NCI-H2029 (cell line): ENCODE data around the gene LHFPL6.

ENCODE experiments used
- DNase-seq: peaks from one replicate; lab custom pipeline; 2025; lab: John Stamatoyannopoulos, UW

LHFPL6 gene

DNA sequence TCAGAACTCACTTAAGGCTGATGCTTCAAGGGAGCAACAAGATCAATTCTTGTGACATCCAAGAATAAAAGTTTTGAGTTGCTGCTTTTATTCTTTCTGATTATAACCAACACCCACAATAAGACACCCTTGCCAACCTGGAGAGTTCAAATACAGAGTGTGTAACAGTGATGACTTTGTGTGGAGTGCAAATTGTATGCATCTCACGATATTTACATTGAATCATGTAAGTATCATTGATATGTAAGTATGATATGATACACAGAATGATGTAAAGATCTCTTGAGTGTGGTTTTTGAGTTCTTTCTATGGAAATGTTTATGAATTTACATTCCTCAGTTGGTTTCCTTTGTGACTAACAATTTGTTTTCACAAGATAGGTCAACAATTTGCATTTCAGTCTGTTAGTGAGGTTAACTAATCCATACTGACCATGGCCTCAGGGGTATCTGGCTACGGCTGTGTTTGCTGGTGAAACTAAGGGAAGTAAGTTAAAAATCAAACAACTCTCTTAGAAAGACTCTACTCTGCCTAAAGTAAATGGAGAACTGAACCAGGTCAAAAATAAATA, 12.4 kb downstream of the LHFPL6 start:
- no peak for DNase-seq

- no peak for DNase-seq
These were observed 14.6 kb downstream of the LHFPL6 start for GRCh38 chr13:39588384-39588783.

GRCh38 chr13:39587939-39588338, 15.1 kb downstream of the LHFPL6 start:
- DNase-seq = no peak

DNA sequence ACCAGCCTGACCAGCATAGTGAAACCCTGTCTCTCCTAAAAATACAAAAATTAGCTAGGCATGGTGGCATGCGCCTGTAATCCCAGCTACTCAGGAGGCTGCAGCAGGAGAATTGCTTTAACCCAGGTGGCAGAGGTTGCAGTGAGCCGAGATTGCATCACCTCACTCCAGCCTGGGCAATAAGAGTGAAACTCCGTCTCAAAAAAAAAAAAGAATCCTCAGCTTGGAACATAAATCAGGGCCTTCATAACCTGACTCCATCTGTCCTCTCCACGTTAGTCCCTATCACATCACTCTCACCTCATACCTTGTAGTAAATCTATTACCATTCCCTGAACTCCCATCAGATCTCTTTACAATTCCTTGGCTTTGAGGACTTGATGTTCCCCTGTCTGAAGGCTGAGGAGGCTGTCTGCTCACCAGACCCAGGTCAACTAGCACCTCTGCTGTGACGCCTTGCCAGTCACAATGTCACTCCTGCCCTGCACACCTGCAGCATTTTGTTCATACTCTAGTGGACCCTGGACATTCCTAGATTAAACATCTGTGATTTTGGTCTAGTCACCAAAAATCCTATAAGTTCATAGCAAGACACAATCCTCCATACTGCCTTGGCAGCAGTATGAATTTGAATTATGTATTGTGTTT, 15.9 kb downstream of the LHFPL6 start:
- no peak for DNase-seq

DNA sequence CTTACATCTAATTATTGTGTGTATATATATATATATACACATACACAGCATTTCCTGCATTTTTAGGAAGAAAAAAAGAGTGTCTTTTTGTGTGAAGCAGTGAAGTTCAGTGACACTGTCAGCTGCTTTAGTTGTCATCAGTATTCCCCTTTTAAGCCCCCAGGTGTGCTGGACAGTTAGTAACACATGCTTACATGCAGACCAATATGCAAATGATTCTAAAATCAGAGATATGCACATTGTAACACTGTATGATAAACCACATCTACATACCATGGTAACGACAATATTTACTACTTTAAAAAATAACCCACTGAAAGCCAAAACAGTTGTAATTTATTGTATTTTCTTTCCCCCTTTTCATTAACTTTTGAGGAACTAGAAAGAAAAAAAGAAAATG, 16.8 kb downstream of the LHFPL6 start:
- DNase-seq = no peak

GRCh38 chr13:39585219-39585618, 17.8 kb downstream of the LHFPL6 start:
- DNase-seq = no peak

GRCh38 chr13:39580881-39581575, 22.0 kb downstream of the LHFPL6 start:
- no peak for DNase-seq

GRCh38 chr13:39578821-39579291, 24.1 kb downstream of the LHFPL6 start:
- DNase-seq = no peak

DNA sequence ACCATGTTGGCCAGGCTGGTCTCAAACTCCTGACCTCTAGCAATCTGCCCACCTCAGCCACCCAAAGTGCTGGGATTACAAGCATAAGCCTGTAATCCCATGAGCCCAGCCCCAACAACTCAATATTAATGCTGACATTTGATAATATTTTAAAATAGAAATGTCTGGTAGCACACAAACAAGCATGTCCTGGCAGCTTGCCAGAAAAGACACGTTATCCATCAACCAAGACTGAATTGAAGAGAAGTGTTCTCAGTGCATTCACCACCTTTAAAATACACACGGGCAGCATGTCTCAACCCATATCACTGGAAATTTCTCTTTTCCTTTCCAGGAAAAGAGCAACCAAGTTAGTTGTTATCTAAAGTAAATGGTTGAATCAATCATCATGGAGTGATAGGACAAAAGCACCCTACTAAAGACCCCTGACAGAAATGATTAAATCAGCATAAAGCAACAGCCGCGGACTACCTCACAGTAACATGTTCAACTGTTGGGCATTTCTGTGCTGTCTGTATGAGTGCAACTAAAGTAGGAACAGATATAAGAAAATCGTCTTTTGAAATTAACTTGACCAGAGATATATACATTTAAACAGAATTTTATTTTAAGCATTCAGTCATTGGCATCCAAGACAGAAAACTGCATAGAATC, 25.0 kb downstream of the LHFPL6 start:
- no peak for DNase-seq

DNA sequence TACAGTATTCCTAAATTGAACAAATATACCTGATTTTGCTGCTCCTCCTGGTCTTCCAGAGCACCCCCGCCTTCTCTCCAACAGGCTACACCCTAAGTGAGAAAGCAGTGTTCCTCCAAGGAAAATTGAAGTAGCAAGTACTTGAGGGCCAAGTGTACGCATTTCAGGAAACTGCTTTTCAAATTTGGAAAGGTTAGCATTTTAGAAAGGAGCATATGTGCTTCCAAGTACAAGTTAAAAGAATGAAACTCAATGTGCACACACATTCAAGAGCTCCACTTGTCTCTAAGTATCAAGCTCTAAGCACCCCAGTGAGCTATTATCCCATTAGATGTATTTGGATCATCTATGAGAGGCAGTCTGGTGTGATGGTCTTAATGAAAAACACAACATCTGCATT, 25.8 kb downstream of the LHFPL6 start:
- no peak for DNase-seq

DNA sequence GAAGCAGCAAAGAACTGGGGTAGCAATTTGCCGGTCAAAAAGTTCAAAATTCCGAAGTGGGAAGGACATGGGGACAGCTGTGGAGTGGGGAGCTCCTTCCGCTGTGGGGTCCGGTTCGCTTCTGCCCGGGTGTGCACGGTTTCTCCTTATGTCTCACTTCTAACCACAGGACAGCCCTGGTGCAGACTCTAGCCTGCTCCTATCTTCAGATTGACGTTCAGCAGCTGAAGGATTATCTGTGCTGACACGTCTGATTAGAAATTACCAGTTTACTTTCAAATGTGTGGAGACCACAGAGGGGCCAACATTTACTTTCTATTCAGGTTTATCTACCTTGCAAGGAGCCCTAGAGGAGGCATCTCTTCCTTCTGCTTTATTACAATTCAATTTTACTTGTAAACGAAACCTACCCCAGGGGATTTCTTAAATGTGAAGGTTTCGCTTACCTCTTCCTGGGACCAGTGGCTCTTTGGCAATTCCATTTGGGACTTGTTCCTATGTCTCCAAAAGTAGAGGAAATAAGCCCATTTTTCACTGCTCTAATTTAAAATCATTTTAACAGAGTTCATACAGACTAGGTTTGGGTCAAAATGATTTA, 27.3 kb downstream of the LHFPL6 start:
- no peak for DNase-seq

- DNase-seq = no peak
These were observed 31.4 kb downstream of the LHFPL6 start for GRCh38 chr13:39571502-39572092.

DNA sequence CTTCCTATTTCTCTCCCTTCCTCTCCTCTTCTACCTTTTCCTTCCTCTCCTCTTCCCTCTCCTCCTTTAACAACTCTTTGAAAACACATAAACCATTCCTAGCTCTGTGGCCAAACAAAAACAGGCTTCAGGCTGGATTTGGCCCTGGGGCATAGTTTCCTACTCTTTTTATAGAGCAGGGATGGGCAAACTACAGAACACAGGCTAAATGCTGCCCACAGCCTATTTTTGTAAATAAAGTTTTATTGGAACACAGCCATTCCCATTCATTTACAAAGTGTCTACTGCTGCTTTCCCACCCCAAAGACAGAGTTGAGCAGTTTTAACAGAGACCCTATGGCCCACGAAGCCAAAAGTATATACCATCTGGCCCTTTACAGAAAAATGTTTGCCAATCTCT, 35.4 kb downstream of the LHFPL6 start:
- no peak for DNase-seq

DNA sequence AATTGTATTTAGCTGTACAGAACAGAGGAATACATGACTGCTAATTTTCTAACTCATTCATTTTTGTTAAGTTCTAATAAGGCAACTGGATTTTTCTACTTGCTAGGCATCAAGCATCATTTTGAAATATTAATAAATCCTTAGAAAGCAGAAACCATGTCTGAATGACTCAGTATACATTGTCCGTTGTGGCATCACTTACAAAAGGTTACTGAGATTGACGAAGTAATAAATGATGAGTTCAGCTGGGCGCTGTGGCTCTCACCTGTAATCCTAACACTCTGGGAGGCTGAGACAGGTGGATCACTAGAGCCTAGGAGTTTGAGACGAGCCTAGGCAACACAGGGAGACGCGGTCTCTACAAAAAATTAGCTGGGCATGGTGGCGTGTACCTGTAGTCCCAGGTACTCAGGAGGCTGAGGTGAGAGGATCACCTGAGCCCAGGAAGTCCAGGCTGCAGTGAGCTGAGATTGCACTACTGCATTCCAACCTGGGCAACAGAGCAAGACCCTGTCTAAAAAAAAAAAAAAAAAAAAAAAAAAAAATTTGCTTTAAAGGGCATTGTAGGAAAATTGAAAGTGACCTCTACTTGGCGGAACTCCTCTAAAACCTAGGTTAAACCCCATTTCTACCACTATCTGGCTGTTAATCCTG, 36.6 kb downstream of the LHFPL6 start:
- no peak for DNase-seq

DNA sequence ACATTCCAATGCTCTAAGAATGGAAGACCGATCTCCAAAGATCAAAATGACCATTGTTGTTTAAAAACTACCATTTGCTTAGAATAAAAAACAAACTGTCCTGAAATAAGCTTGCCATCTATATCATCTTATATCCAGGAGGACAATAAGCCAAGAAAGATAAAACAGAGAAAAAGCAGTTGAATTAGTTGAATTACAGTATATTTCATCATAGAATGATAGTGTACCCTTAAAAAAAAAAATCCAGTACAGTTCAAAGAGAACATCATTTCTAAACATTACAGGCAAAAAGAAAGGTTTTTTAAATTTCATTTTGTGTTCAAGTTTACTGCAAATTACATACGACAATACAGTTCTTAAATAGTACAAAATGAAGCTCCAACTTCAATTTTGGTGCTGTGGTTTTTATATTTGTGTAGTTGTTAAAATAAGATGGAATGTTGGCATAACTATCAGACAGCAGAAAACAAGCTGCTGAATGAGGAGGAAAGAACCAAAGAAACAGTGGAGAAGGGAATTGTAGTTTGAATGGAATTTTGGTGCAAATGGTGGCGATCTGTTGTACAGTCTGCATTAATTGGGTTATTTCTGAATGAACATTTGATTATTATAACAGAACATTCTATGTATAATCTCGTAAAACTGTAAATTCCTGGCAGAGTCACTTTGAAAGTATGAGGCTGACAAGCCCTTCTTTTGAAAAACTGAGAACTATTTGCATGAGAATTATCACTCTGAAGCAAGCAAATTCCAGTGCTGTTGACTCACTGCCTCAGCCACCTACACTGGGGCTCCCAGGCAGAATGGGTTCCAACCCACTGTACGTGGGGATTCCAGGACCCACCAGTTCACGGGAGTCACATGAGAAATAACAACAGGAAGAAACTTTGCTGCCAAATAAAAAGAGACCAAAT, 37.7 kb downstream of the LHFPL6 start:
- no peak for DNase-seq

DNA sequence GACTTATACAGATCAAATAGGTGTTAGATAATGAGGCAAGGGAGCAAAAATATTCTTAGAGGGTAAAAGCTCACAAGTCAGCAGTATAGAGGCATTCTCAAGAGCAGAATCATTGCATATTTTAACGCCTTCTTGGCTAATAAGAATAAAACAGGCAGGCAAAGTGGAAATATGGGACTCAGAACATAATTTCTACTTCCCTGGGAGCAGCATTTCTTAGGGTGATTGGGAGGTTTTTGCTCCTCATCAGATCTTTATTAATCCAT, 39.6 kb downstream of the LHFPL6 start:
- no peak for DNase-seq

GRCh38 chr13:39561971-39562370, 41.0 kb downstream of the LHFPL6 start:
- DNase-seq = no peak

GRCh38 chr13:39559847-39560246, 43.1 kb downstream of the LHFPL6 start:
- DNase-seq = no peak

GRCh38 chr13:39557285-39557955, 45.6 kb downstream of the LHFPL6 start:
- DNase-seq = no peak

GRCh38 chr13:39556866-39557265, 46.1 kb downstream of the LHFPL6 start:
- DNase-seq = no peak
